Neural cell (in vitro differentiated cells): Measurements from ENCODE around the gene ITPK1. TPM values are rescaled to one million over a fixed set of nuclear protein-coding genes. Genes with fewer than 3 reads are reported as not detected.

ENCODE experiments used
- H2AFZ ChIP-seq: fragments of 200-600, 300-800 bp; sonication (generic), shearing (Covaris generic); 2 replicates; pipeline ENCODE4 v1.6.0; 2014; ENCODE audit warnings: low read depth, mild to moderate bottlenecking, antibody characterized with exemption, low read length, moderate library complexity
- H3F3A ChIP-seq: fragments of 200-600 bp; shearing (Covaris generic); 2 replicates; pipeline ENCODE4 v1.6.1; 2016; ENCODE audit warnings: mild to moderate bottlenecking, moderate library complexity, mixed read lengths, antibody characterized with exemption, low read length; ENCODE audit not compliant: insufficient read depth, poor library complexity, severe bottlenecking
- H3K27ac ChIP-seq: fragments of 200-600, 300-800 bp; sonication (generic), shearing (Covaris generic); 2 replicates; pipeline ENCODE4 v1.5.1; 2014; ENCODE audit warnings: mild to moderate bottlenecking, low read length, moderate library complexity
- H3K27me3 ChIP-seq: fragments of 300-800, 200-600 bp; sonication (generic), shearing (Covaris generic); 2 replicates; pipeline ENCODE4 v1.6.0; 2014; ENCODE audit warnings: mild to moderate bottlenecking, low read depth, low read length, moderate library complexity; ENCODE audit not compliant: insufficient read depth
- H3K36me3 ChIP-seq: fragments of 300-800, 200-600 bp; sonication (generic), shearing (Covaris generic); 2 replicates; pipeline ENCODE4 v1.5.1; 2014; ENCODE audit warnings: mild to moderate bottlenecking, antibody characterized with exemption, low read length, moderate library complexity; ENCODE audit not compliant: insufficient read depth
- H3K4me2 ChIP-seq: fragments of 300-800, 200-600 bp; sonication (generic), shearing (Covaris generic); 2 replicates; pipeline ENCODE4 v1.6.0; 2014; ENCODE audit warnings: mild to moderate bottlenecking, low read length
- H3K4me3 ChIP-seq: fragments of 300-800, 200-600 bp; sonication (generic), shearing (Covaris generic); 2 replicates; pipeline ENCODE4 v1.5.1; 2014; ENCODE audit warnings: mild to moderate bottlenecking, low read length, moderate library complexity
- H3K79me2 ChIP-seq: fragments of 200-600 bp; shearing (Covaris generic); replicated peaks from 2 replicates; pipeline ENCODE4 v1.6.0; 2014; ENCODE audit warnings: mild to moderate bottlenecking, low read length, moderate library complexity; ENCODE audit not compliant: insufficient read depth
- H3K9ac ChIP-seq: fragments of 300-800, 200-600 bp; sonication (generic), shearing (Covaris generic); 2 replicates; pipeline ENCODE4 v1.6.1; 2016; ENCODE audit warnings: mild to moderate bottlenecking, low read length, mixed read lengths
- H3K9me2 ChIP-seq: fragments of 200-600 bp; shearing (Covaris generic); 2 replicates; pipeline ENCODE4 v1.6.1; 2016; ENCODE audit warnings: mild to moderate bottlenecking, low read length, mixed read lengths; ENCODE audit not compliant: insufficient read depth
- H3K9me3 ChIP-seq: fragments of 200-600, 300-800 bp; sonication (generic), shearing (Covaris generic); 2 replicates; pipeline ENCODE4 v1.6.1; 2016; ENCODE audit warnings: mild to moderate bottlenecking, mixed run types, low read length, moderate library complexity, mixed read lengths
- H4K20me1 ChIP-seq: fragments of 200-600 bp; shearing (Covaris generic); 2 replicates; pipeline ENCODE4 v1.6.1; 2016; ENCODE audit warnings: mild to moderate bottlenecking, mixed run types; ENCODE audit not compliant: insufficient read depth
- EP300 ChIP-seq: fragments of 450-650 bp; conservative IDR thresholded peaks from 2 replicates; pipeline ENCODE4 v1.6.1; 2014; ENCODE audit warnings: antibody characterized with exemption, mild to moderate bottlenecking, moderate library complexity; ENCODE audit not compliant: poor library complexity, severe bottlenecking
- EZH2 ChIP-seq: fragments of 200-600, 300-800 bp; shearing (Covaris generic), sonication (generic); IDR thresholded peaks from 2 replicates; pipeline ENCODE4 v1.6.1; 2014; ENCODE audit warnings: antibody characterized with exemption, low read length, borderline replicate concordance, mild to moderate bottlenecking; ENCODE audit not compliant: insufficient read depth, poor library complexity, severe bottlenecking
- MXI1 ChIP-seq: fragments of 450-650 bp; conservative IDR thresholded peaks from 2 replicates; pipeline ENCODE4 v1.6.1; 2014; ENCODE audit warnings: antibody characterized with exemption, mild to moderate bottlenecking; ENCODE audit not compliant: poor library complexity, severe bottlenecking
- POLR2AphosphoS5 ChIP-seq: IDR thresholded peaks from 2 replicates; pipeline ENCODE4 v1.6.1; 2012
- RAD21 ChIP-seq: fragments of 450-650 bp; conservative IDR thresholded peaks from 2 replicates; pipeline ENCODE4 v1.6.1; 2014; ENCODE audit warnings: antibody characterized with exemption, mild to moderate bottlenecking, moderate library complexity
- SMC3 ChIP-seq: fragments of 450-650 bp; conservative IDR thresholded peaks from 2 replicates; pipeline ENCODE4 v1.6.1; 2014; ENCODE audit warnings: antibody characterized with exemption, mild to moderate bottlenecking, moderate library complexity; ENCODE audit not compliant: poor library complexity
- TAF1 ChIP-seq: IDR thresholded peaks from 2 replicates; pipeline ENCODE4 v1.6.1; 2012; ENCODE audit warnings: low read depth
- polyA plus RNA-seq: library from polyadenylated mRNA; depleted of rRNA; stranded (reverse); fragments of >200 nt; gene quantifications from 2 replicates; pipeline ENCODE4 v1.2.3, GENCODE V29; 2014
- TF ChIP-seq, protein P1 (sequence below): IDR thresholded peaks from 2 replicates; pipeline ENCODE4 v1.6.1; 2012; ENCODE audit warnings: borderline replicate concordance
- TF ChIP-seq, protein P2 (sequence below): fragments of 450-650 bp; IDR thresholded peaks from 2 replicates; pipeline ENCODE4 v1.5.1; 2014; ENCODE audit warnings: antibody characterized with exemption, mild to moderate bottlenecking, moderate library complexity; ENCODE audit not compliant: poor library complexity, severe bottlenecking

Gene ITPK1
- polyA plus RNA-seq, 1 donor from 2014 or later, result 65.0 TPM

GRCh38 chr14:92941531-92941930 lies 174.2 kb downstream of the ITPK1 start:
- TF ChIP-seq MXI1 (no peak), SMC3 (no peak), EZH2 (no peak), EP300 (no peak), TAF1 (no peak), POLR2AphosphoS5 (no peak), RAD21 (no peak)
- TF ChIP-seq, protein P1, sequence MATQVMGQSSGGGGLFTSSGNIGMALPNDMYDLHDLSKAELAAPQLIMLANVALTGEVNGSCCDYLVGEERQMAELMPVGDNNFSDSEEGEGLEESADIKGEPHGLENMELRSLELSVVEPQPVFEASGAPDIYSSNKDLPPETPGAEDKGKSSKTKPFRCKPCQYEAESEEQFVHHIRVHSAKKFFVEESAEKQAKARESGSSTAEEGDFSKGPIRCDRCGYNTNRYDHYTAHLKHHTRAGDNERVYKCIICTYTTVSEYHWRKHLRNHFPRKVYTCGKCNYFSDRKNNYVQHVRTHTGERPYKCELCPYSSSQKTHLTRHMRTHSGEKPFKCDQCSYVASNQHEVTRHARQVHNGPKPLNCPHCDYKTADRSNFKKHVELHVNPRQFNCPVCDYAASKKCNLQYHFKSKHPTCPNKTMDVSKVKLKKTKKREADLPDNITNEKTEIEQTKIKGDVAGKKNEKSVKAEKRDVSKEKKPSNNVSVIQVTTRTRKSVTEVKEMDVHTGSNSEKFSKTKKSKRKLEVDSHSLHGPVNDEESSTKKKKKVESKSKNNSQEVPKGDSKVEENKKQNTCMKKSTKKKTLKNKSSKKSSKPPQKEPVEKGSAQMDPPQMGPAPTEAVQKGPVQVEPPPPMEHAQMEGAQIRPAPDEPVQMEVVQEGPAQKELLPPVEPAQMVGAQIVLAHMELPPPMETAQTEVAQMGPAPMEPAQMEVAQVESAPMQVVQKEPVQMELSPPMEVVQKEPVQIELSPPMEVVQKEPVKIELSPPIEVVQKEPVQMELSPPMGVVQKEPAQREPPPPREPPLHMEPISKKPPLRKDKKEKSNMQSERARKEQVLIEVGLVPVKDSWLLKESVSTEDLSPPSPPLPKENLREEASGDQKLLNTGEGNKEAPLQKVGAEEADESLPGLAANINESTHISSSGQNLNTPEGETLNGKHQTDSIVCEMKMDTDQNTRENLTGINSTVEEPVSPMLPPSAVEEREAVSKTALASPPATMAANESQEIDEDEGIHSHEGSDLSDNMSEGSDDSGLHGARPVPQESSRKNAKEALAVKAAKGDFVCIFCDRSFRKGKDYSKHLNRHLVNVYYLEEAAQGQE, result no peak
- TF ChIP-seq, protein P2, sequence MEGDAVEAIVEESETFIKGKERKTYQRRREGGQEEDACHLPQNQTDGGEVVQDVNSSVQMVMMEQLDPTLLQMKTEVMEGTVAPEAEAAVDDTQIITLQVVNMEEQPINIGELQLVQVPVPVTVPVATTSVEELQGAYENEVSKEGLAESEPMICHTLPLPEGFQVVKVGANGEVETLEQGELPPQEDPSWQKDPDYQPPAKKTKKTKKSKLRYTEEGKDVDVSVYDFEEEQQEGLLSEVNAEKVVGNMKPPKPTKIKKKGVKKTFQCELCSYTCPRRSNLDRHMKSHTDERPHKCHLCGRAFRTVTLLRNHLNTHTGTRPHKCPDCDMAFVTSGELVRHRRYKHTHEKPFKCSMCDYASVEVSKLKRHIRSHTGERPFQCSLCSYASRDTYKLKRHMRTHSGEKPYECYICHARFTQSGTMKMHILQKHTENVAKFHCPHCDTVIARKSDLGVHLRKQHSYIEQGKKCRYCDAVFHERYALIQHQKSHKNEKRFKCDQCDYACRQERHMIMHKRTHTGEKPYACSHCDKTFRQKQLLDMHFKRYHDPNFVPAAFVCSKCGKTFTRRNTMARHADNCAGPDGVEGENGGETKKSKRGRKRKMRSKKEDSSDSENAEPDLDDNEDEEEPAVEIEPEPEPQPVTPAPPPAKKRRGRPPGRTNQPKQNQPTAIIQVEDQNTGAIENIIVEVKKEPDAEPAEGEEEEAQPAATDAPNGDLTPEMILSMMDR, result no peak
- Histone ChIP-seq H3K36me3 (no peaks in the 10 kb centered on the region), H3K27me3 (no peaks in the 10 kb centered on the region), H3K79me2 (no peaks in the 10 kb centered on the region), H3K9ac (no peak overlapping the region), H3K4me3 (no peak overlapping the region), H2AFZ (no peak overlapping the region), H3F3A (no peaks in the 10 kb centered on the region), H3K27ac (no peak overlapping the region), H3K4me2 (no peak overlapping the region), H3K9me2 (no peaks in the 10 kb centered on the region), H4K20me1 (no peaks in the 10 kb centered on the region), H3K9me3 (no peaks in the 10 kb centered on the region)

GRCh38 chr14:92940543-92940942 lies 175.2 kb downstream of the ITPK1 start:
- Histone ChIP-seq H3K9me3 (no peaks in the 10 kb centered on the region), H3K4me3 (no peak overlapping the region), H2AFZ (no peak overlapping the region), H3K4me2 (no peak overlapping the region), H3K79me2 (no peaks in the 10 kb centered on the region), H3K9me2 (no peaks in the 10 kb centered on the region), H3K9ac (no peak overlapping the region), H3K36me3 (no peaks in the 10 kb centered on the region), H4K20me1 (no peaks in the 10 kb centered on the region), H3K27ac (no peak overlapping the region), H3F3A (no peaks in the 10 kb centered on the region), H3K27me3 (no peaks in the 10 kb centered on the region)
- no peak for TF ChIP-seq POLR2AphosphoS5
- no peak for TF ChIP-seq MXI1

DNA sequence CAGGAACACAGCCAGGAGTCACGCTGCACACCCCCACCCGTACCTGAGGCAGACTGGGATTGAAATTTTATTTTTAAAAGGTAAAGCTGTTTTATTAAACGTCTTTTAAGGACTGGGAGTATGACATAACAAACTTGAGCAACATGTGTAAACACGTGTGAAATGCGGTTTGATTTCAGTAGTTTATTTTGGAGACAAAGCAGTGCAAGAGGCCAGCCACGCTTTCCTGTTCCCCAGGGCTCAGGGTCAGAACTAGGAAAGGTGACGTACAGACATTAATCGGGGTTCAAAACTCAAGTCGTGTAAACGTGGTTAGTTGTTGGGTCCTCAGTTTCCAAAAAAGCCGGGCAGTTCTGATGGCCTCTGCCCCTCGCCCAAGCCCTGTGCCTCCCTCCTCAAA lies 176.0 kb downstream of the ITPK1 start:
- no peaks in the 10 kb centered on the region for H3K9me3 ChIP-seq
- no peaks in the 10 kb centered on the region for H3K36me3 ChIP-seq

More for the DNA sequence above, 176.0 kb downstream of the ITPK1 start:
- H3K9ac ChIP-seq, result no peak overlapping the region
- H3K79me2 ChIP-seq, result no peaks in the 10 kb centered on the region
- H2AFZ ChIP-seq, result no peak overlapping the region
- no peak overlapping the region for H3K4me2 ChIP-seq
- H3K9me2 ChIP-seq, result no peaks in the 10 kb centered on the region
- H3K27me3 ChIP-seq, result no peaks in the 10 kb centered on the region
- no peaks in the 10 kb centered on the region for H4K20me1 ChIP-seq
- H3K4me3 ChIP-seq, result no peak overlapping the region
- H3K27ac ChIP-seq, result no peak overlapping the region
- no peaks in the 10 kb centered on the region for H3F3A ChIP-seq
- TF ChIP-seq POLR2AphosphoS5, result no peak
- TF ChIP-seq SMC3, result no peak
- TF ChIP-seq, protein P1, result no peak
- TF ChIP-seq, protein P2, result no peak
- no peak for TF ChIP-seq EZH2
- TF ChIP-seq EP300, result no peak
- TF ChIP-seq RAD21, result no peak
- TF ChIP-seq TAF1, result no peak
- no peak for TF ChIP-seq MXI1
